HUES64 (cell line): Measurements from ENCODE around the gene GIGYF2.

Experiments used
- H3K27ac ChIP-seq: 2 replicates; pipeline ENCODE4 v1.7.0; 2013; ENCODE audit warnings: low read depth, low read length, inconsistent platforms
- H3K27me3 ChIP-seq: 2 replicates; pipeline ENCODE4 v1.6.1; 2013; ENCODE audit warnings: mild to moderate bottlenecking, low read length; ENCODE audit not compliant: insufficient read depth
- H3K36me3 ChIP-seq: 2 replicates; pipeline ENCODE4 v1.6.1; 2013; ENCODE audit warnings: mild to moderate bottlenecking, low read length; ENCODE audit not compliant: insufficient read depth
- H3K4me1 ChIP-seq: 2 replicates; pipeline ENCODE4 v1.6.1; 2013; ENCODE audit warnings: mild to moderate bottlenecking, low read length, moderate library complexity; ENCODE audit not compliant: insufficient read depth
- H3K4me3 ChIP-seq: 2 replicates; pipeline ENCODE4 v1.5.1; 2013; ENCODE audit warnings: mild to moderate bottlenecking, low read length, moderate library complexity
- H3K9ac ChIP-seq: 2 replicates; pipeline ENCODE4 v1.6.1; 2013; ENCODE audit warnings: mild to moderate bottlenecking, low read depth, low read length
- H3K9me3 ChIP-seq: 2 replicates; pipeline ENCODE4 v1.6.1; 2013; ENCODE audit warnings: low read depth, low read length; ENCODE audit not compliant: insufficient read depth
- WGBS: fragments of 150-250, 120-280 bp; methylation state at CpG from one replicate; pipeline ENCODE4 v1.1.7; 2013; ENCODE audit warnings: missing lambda C conversion rate; 5-methylcytosine and 5-hydroxymethylcytosine counted together

The GIGYF2 gene

GRCh38 chr2:232817756-232818155 lies 120.6 kb downstream of the GIGYF2 start:
- Histone ChIP-seq H3K27me3 (no peaks in the 10 kb centered on the region), H3K27ac (no peak overlapping the region), H3K36me3 (peaks cover 88% of the 10 kb centered on the region), H3K9me3 (no peaks in the 10 kb centered on the region), H3K4me1 (peaks cover 7% of the 10 kb centered on the region), H3K4me3 (no peak overlapping the region), H3K9ac (no peak overlapping the region)
- WGBS: 93% methylated on average over 3 of the region's 3 CpGs

GRCh38 chr2:232829988-232830387 lies 132.9 kb downstream of the GIGYF2 start:
- 91% methylated on average over 3 of the region's 3 CpGs for WGBS
- peaks cover 69% of the 10 kb centered on the region for H3K36me3 ChIP-seq

GRCh38 chr2:232831496-232831895 lies 134.4 kb downstream of the GIGYF2 start:
- H3K4me3 ChIP-seq: no peak overlapping the region
- H3K9ac ChIP-seq: no peak overlapping the region
- no peaks in the 10 kb centered on the region for H3K27me3 ChIP-seq
- no peak overlapping the region for H3K27ac ChIP-seq
- no peaks in the 10 kb centered on the region for H3K4me1 ChIP-seq
- WGBS: 97% methylated on average over 2 of the region's 3 CpGs
- H3K36me3 ChIP-seq: peaks cover 74% of the 10 kb centered on the region
- H3K9me3 ChIP-seq: no peaks in the 10 kb centered on the region

More at GRCh38 chr2:232829988-232830387, 132.9 kb downstream of the GIGYF2 start:
- H3K4me3 ChIP-seq: no peak overlapping the region
- no peaks in the 10 kb centered on the region for H3K4me1 ChIP-seq
- no peaks in the 10 kb centered on the region for H3K9me3 ChIP-seq
- H3K9ac ChIP-seq: no peak overlapping the region
- H3K27ac ChIP-seq: no peak overlapping the region
- no peaks in the 10 kb centered on the region for H3K27me3 ChIP-seq

- H3K4me1 ChIP-seq: peaks cover 6% of the 10 kb centered on the region; the same call in 1 of the 2 replicates
- H3K27ac ChIP-seq: no peak overlapping the region
- H3K9ac ChIP-seq: no peak overlapping the region
- no peaks in the 10 kb centered on the region for H3K27me3 ChIP-seq
- H3K36me3 ChIP-seq: peaks cover 85% of the 10 kb centered on the region
- no peaks in the 10 kb centered on the region for H3K9me3 ChIP-seq
- no peak overlapping the region for H3K4me3 ChIP-seq
- 100% methylated on average over 1 of the region's 1 CpG for WGBS
Measured at GRCh38 chr2:232833830-232834229, 136.7 kb downstream of the GIGYF2 start.

- WGBS: 94% methylated on average over 13 of the region's 14 CpGs
- no peak overlapping the region for H3K4me3 ChIP-seq
- no peak overlapping the region for H3K27ac ChIP-seq
- H3K36me3 ChIP-seq: peaks cover 91% of the 10 kb centered on the region
- no peaks in the 10 kb centered on the region for H3K9me3 ChIP-seq
- H3K27me3 ChIP-seq: no peaks in the 10 kb centered on the region
- no peak overlapping the region for H3K9ac ChIP-seq
- H3K4me1 ChIP-seq: peaks cover 6% of the 10 kb centered on the region; the same call in 1 of the 2 replicates
Measured at GRCh38 chr2:232835687-232836208, 138.6 kb downstream of the GIGYF2 start.

GRCh38 chr2:232836934-232837333 lies 139.8 kb downstream of the GIGYF2 start:
- Histone ChIP-seq H3K9me3 (no peaks in the 10 kb centered on the region), H3K4me1 (peaks cover 6% of the 10 kb centered on the region; the same call in 1 of the 2 replicates), H3K27me3 (no peaks in the 10 kb centered on the region), H3K9ac (no peak overlapping the region), H3K27ac (no peak overlapping the region), H3K36me3 (peaks cover 89% of the 10 kb centered on the region), H3K4me3 (no peak overlapping the region)
- WGBS: 96% methylated on average over 4 of the region's 4 CpGs

DNA sequence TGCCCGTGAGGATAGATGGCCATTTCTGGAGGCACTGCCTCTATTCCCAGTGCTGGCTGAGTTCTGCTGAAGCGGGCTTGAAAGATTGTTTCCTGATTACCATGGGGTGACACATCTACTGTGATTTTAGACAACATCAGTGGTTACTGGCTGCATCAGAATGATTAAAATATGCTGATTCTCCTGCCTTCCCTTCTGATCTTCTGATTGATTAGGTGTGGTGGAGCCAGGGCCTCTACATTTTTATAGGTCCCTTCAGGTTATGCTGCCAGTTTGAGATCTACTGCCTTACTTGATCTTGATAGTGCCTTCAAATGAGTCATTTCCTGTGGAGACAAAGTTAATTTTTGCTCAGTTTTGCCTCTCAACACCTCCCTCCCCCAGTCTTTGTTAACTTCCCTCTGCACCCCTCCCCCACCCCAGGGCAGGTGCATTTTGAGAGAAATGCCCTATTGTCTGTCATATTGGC lies 141.3 kb downstream of the GIGYF2 start:
- Histone ChIP-seq H3K4me3 (no peak overlapping the region), H3K9me3 (no peaks in the 10 kb centered on the region), H3K36me3 (peaks cover 82% of the 10 kb centered on the region), H3K27me3 (no peaks in the 10 kb centered on the region), H3K9ac (no peak overlapping the region), H3K4me1 (peaks cover 6% of the 10 kb centered on the region; the same call in 1 of the 2 replicates), H3K27ac (no peak overlapping the region)
- WGBS: 91% methylated on average over 2 of the region's 2 CpGs

GRCh38 chr2:232839411-232840079 lies 142.4 kb downstream of the GIGYF2 start:
- Histone ChIP-seq H3K36me3 (peaks cover 82% of the 10 kb centered on the region), H3K4me3 (no peak overlapping the region)
- 94% methylated on average over 9 of the region's 9 CpGs for WGBS

GRCh38 chr2:232842689-232843088 lies 145.6 kb downstream of the GIGYF2 start:
- Histone ChIP-seq H3K36me3 (peaks cover 87% of the 10 kb centered on the region), H3K9ac (no peak overlapping the region), H3K27ac (no peak overlapping the region), H3K4me1 (peaks cover 6% of the 10 kb centered on the region; the same call in 1 of the 2 replicates), H3K9me3 (no peaks in the 10 kb centered on the region), H3K4me3 (no peak overlapping the region), H3K27me3 (no peaks in the 10 kb centered on the region)
- 76% methylated on average over 2 of the region's 2 CpGs for WGBS

More at GRCh38 chr2:232839411-232840079, 142.4 kb downstream of the GIGYF2 start:
- Histone ChIP-seq H3K9me3 (no peaks in the 10 kb centered on the region), H3K9ac (no peak overlapping the region), H3K4me1 (peaks cover 6% of the 10 kb centered on the region; the same call in 1 of the 2 replicates), H3K27me3 (no peaks in the 10 kb centered on the region), H3K27ac (no peak overlapping the region)

- no peaks in the 10 kb centered on the region for H3K9me3 ChIP-seq
- H3K27me3 ChIP-seq: no peaks in the 10 kb centered on the region
- 91% methylated on average over 2 of the region's 3 CpGs for WGBS
- H3K36me3 ChIP-seq: peaks cover 91% of the 10 kb centered on the region
- no peak overlapping the region for H3K27ac ChIP-seq
- H3K9ac ChIP-seq: no peak overlapping the region
- H3K4me3 ChIP-seq: no peak overlapping the region
- H3K4me1 ChIP-seq: no peaks in the 10 kb centered on the region
Measured at GRCh38 chr2:232843834-232844233, 146.7 kb downstream of the GIGYF2 start.

DNA sequence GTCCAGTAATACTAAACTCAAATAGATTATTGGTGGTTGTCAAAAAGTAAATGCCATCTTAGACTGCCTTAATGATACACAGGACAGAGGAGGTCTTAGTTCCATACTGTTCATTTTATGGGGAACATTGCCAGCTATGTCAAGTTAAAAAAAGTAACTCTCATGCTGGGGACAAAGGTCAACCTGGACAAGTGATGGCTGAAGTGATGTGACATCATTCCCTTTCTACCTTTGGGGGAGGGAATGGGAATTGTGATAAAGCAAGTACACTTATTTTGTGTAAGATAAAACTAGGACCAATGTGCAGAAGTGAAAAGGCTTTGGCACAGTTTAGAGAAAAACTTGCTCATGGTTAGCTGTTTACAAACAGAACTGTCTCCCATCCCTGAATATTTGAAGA lies 148.9 kb downstream of the GIGYF2 start:
- Histone ChIP-seq H3K27ac (no peak overlapping the region), H3K9me3 (no peaks in the 10 kb centered on the region), H3K4me3 (no peak overlapping the region), H3K9ac (no peak overlapping the region), H3K4me1 (no peaks in the 10 kb centered on the region), H3K27me3 (no peaks in the 10 kb centered on the region), H3K36me3 (peaks cover 92% of the 10 kb centered on the region)
